ENCODE results near the gene CCDC188. TPM values are rescaled to one million over a fixed set of nuclear protein-coding genes. Genes with fewer than 3 reads are reported as not detected.
A peak's percentile ranks its signal among the peaks of the same experiment; 100 is the strongest.

The CCDC188 gene
- total and polyA plus RNA-seq, 9 of the 15 experiments (the other 6 are each of a cell fraction or from before 2014, with no cell fraction given), result not detected

DNA sequence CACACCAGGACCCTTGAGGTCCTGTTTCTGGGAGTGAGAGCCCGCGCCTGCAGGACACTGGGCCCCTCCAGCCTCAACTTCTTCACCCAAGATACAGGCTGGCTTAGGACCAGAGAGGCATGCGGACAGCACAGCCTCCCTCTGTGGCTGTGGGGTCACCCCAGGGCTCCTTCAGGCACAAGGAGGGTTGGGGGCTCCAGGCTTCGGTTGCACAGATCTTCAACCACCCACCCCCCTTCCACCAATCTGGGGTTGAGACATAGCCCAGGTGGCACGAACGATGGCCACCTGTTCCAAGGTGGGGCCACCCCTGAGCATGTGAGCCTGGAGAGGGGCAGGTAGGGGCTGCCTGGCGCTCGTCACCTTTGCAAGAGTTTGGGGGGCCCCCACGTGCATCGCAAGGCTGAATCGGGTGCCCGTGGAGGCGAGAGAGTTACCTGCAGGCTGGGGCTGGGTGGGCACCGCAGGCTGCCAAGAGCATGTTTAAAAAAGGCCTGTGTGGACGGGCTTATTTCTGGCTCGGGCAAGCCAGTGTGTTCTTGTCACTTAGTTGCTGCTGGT, 18.1 kb downstream of the CCDC188 start (continued):
- TF ChIP-seq, protein P1, sequence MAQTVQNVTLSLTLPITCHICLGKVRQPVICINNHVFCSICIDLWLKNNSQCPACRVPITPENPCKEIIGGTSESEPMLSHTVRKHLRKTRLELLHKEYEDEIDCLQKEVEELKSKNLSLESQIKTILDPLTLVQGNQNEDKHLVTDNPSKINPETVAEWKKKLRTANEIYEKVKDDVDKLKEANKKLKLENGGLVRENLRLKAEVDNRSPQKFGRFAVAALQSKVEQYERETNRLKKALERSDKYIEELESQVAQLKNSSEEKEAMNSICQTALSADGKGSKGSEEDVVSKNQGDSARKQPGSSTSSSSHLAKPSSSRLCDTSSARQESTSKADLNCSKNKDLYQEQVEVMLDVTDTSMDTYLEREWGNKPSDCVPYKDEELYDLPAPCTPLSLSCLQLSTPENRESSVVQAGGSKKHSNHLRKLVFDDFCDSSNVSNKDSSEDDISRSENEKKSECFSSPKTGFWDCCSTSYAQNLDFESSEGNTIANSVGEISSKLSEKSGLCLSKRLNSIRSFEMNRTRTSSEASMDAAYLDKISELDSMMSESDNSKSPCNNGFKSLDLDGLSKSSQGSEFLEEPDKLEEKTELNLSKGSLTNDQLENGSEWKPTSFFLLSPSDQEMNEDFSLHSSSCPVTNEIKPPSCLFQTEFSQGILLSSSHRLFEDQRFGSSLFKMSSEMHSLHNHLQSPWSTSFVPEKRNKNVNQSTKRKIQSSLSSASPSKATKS (CRISPR knock-in tag; IDR thresholded peaks at IDR 0.05), result no peak
- TF ChIP-seq, protein P2, sequence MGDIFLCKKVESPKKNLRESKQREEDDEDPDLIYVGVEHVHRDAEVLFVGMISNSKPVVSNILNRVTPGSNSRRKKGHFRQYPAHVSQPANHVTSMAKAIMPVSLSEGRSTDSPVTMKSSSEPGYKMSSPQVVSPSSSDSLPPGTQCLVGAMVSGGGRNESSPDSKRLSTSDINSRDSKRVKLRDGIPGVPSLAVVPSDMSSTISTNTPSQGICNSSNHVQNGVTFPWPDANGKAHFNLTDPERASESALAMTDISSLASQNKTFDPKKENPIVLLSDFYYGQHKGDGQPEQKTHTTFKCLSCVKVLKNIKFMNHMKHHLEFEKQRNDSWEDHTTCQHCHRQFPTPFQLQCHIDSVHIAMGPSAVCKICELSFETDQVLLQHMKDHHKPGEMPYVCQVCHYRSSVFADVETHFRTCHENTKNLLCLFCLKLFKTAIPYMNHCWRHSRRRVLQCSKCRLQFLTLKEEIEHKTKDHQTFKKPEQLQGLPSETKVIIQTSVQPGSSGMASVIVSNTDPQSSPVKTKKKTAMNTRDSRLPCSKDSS (IDR thresholded peaks at IDR 0.05; ENCODE audit: low read depth, partially characterized antibody), result no peak
- TF ChIP-seq, protein P3, sequence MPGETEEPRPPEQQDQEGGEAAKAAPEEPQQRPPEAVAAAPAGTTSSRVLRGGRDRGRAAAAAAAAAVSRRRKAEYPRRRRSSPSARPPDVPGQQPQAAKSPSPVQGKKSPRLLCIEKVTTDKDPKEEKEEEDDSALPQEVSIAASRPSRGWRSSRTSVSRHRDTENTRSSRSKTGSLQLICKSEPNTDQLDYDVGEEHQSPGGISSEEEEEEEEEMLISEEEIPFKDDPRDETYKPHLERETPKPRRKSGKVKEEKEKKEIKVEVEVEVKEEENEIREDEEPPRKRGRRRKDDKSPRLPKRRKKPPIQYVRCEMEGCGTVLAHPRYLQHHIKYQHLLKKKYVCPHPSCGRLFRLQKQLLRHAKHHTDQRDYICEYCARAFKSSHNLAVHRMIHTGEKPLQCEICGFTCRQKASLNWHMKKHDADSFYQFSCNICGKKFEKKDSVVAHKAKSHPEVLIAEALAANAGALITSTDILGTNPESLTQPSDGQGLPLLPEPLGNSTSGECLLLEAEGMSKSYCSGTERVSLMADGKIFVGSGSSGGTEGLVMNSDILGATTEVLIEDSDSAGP (CRISPR knock-in tag; IDR thresholded peaks at IDR 0.05), result no peak
- TF ChIP-seq SLC30A9 (CRISPR knock-in tag; IDR thresholded peaks at IDR 0.05) (no peak), ZNF165 (CRISPR knock-in tag; IDR thresholded peaks at IDR 0.05; ENCODE audit: borderline replicate concordance) (0 out of 2 replicates have a peak, but pooled peaks have one; percentile 49), HMG20A (CRISPR knock-in tag; conservative IDR thresholded peaks at IDR 0.05) (no peak)
- TF ChIP-seq, protein P4, sequence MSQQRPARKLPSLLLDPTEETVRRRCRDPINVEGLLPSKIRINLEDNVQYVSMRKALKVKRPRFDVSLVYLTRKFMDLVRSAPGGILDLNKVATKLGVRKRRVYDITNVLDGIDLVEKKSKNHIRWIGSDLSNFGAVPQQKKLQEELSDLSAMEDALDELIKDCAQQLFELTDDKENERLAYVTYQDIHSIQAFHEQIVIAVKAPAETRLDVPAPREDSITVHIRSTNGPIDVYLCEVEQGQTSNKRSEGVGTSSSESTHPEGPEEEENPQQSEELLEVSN (IDR thresholded peaks at IDR 0.05; ENCODE audit: borderline replicate concordance in 1 of 2, extremely low read depth in 1 of 2, insufficient read depth in 1 of 2, insufficient read length in 1 of 2, low read depth in 1 of 2, low read length in 1 of 2, poor library complexity in 1 of 2, severe bottlenecking in 1 of 2), result peak in 1 of 2 experiments; percentile 0
- TF ChIP-seq, protein P5, sequence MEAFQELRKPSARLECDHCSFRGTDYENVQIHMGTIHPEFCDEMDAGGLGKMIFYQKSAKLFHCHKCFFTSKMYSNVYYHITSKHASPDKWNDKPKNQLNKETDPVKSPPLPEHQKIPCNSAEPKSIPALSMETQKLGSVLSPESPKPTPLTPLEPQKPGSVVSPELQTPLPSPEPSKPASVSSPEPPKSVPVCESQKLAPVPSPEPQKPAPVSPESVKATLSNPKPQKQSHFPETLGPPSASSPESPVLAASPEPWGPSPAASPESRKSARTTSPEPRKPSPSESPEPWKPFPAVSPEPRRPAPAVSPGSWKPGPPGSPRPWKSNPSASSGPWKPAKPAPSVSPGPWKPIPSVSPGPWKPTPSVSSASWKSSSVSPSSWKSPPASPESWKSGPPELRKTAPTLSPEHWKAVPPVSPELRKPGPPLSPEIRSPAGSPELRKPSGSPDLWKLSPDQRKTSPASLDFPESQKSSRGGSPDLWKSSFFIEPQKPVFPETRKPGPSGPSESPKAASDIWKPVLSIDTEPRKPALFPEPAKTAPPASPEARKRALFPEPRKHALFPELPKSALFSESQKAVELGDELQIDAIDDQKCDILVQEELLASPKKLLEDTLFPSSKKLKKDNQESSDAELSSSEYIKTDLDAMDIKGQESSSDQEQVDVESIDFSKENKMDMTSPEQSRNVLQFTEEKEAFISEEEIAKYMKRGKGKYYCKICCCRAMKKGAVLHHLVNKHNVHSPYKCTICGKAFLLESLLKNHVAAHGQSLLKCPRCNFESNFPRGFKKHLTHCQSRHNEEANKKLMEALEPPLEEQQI (IDR thresholded peaks at IDR 0.05), result no peak
